Measurements from ENCODE around the gene HSPG2. TPM values are rescaled to one million over a fixed set of nuclear protein-coding genes. Genes with fewer than 3 reads are reported as not detected.
A peak's percentile ranks its signal among the peaks of the same experiment; 100 is the strongest.

HSPG2 gene
- total and polyA plus RNA-seq, 10 of the 15 experiments (the other 5 are each of a cell fraction or from before 2014, with no cell fraction given): 0.30 to 3.4 (median 0.73) TPM; not detected in 2

DNA sequence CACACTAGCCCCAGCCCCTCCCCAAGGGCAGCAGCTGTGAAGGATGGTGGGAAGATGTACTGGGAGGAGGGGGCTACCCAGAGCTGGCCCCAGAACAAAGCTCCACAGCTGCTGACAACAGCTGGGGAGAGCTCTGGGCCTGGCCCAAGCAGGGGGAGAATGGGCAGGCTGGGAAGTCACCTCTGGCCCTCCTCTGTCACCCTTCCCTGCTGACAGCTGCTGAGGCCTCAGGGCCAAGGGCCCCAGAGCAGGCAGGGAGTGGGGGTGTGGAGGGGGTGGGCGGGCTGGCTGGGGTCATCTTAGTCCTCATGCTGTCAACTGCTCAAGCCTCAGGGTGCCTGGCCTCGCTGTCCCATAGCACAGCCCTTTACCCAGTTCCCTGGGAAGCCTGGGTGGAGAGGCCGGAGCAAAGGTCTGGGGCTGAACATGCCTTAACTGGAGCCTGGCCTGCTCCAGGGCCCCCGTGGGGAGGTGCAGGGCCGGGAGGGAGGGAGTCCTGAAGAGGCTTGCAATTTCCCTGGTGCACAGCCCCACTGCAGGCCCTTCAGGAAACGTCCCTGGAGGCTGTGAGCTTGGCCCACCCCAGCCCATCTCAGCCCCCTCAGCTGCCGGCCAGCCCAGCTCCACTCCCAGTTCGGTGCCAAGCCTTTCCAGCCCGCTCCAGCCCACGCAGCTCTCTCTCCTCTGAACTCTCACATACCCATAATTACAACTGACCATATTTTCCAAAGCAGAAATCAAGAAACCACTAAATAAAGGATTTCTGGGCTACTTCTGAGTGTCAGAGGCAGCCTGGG, 25.7 kb downstream of the HSPG2 start:
- CTCF ChIA-PET: interaction anchor here (1.0 kb wide), 1 partner anchor 32 kb away, joined by 3 read pairs; no protein-coding TSS in a partner anchor
- 57% methylated on average over 7 of the region's 10 CpGs for WGBS (ENCODE audit: insufficient coverage, insufficient replicate concordance, low lambda C conversion rate, missing lambda C conversion rate)
- SMC1A ChIA-PET (ENCODE audit: uncharacterized antibody, unreplicated experiment): interaction anchor here (0.9 to 1.8 kb wide), 2 partner anchors 48 to 183 kb away, joined by 3 to 6 read pairs; no protein-coding TSS in a partner anchor
- no peak overlapping the region for H3K4me3 ChIP-seq
- DNase-seq (ENCODE audit: low read depth, low spot score) (no peak), FAIRE-seq (no peak), ATAC-seq (no peak; the same call in 2 of the 3 replicates)
- H2AFZ ChIP-seq (ENCODE audit: control insufficient read depth, low read depth, low read length): no peak overlapping the region
- RAD21 ChIA-PET (ENCODE audit: unreplicated experiment): interaction anchor here (0.6 to 0.8 kb wide), 2 partner anchors 25 to 202 kb away, joined by 3 read pairs; partner anchors contain the start of gene HSPG2
- no peaks in the 10 kb centered on the region for H4K20me1 ChIP-seq (ENCODE audit: control insufficient read depth, insufficient read depth)
- H3K79me2 ChIP-seq (ENCODE audit: control insufficient read depth, insufficient read depth, low read length): no peaks in the 10 kb centered on the region
- no peaks in the 10 kb centered on the region for H3K27me3 ChIP-seq (replicated peaks in 1 of 2; ENCODE audit: control insufficient read depth in 2 of 2, insufficient read depth in 2 of 2, low read length in 1 of 2)
- BruUV-seq (replicated peaks): no TSS peak
- H3K9ac ChIP-seq (ENCODE audit: control insufficient read depth, insufficient read depth, low read length): no peak overlapping the region
- intact Hi-C loops (cut with micrococcal nuclease; ENCODE audit: unreplicated experiment): no loop called here
- H3K27ac ChIP-seq (ENCODE audit: control insufficient read depth, insufficient read depth): no peak overlapping the region
- no peaks in the 10 kb centered on the region for H3K9me3 ChIP-seq (replicated peaks; ENCODE audit: control insufficient read depth, insufficient read depth, low read length)
- TF ChIP-seq NFIC (IDR thresholded peaks at IDR 0.05; ENCODE audit: low read depth, low read length): no peak
- TF ChIP-seq RBBP5 (conservative IDR thresholded peaks at IDR 0.05): no peak
- peak; percentile 54; the same call in 1 of the 2 replicates for TF ChIP-seq TCF12 (IDR thresholded peaks at IDR 0.05; ENCODE audit: low read depth, low read length)
- TF ChIP-seq RUNX3 (IDR thresholded peaks at IDR 0.05; ENCODE audit: low read length): no peak
- H3K4me2 ChIP-seq (ENCODE audit: control insufficient read depth, insufficient read depth): no peak overlapping the region
- POLR2A ChIA-PET: interaction anchor here (0.9 kb wide), 1 partner anchor 9 kb away, joined by 3 read pairs; no protein-coding TSS in a partner anchor
- peaks cover 12% of the 10 kb centered on the region for H3K4me1 ChIP-seq (ENCODE audit: control insufficient read depth, insufficient read depth, low read length)
- in situ Hi-C loops (cut with MboI): no loop called here
- H3K36me3 ChIP-seq (ENCODE audit: control insufficient read depth in 2 of 2, insufficient read depth in 2 of 2, low read length in 1 of 2): no peaks in the 10 kb centered on the region

DNA sequence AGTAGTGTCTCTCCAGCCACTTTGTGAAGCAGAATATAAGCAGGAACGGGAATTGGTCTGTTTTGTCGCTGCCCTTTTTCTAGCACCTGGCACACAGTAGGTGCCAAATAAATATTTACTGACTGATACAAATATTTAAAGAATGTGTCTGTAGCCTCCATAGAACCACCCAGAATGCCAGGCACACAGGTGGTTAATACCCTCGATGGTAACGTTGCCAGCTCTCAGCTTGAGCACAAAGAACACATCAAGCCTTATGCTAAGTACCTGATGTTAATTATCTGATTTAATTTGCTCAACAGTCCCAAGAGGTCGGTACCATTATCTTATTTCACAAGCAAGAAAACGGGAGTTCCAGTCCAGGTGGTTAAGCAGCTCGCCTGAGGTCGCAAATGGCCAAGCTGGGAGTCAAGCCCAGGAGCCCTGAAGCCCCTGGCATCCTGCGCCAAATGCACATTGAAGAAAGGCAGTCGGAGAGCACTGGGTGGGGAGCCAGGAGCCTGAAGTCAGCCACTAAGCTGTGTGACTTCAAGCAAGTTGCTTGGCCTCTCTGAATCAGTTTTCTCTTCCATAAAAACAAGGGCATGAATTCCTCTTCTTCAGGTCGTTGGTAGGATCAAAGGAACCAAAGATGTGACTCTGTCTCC, 26.4 kb downstream of the HSPG2 start:
- DNase-seq (ENCODE audit: low read depth, low spot score) (no peak), ATAC-seq (no peak), FAIRE-seq (no peak)
- 64% methylated on average over 11 of the region's 11 CpGs for WGBS (ENCODE audit: insufficient coverage, insufficient replicate concordance, low lambda C conversion rate, missing lambda C conversion rate)
- CTCF ChIA-PET: interaction anchor here (1.0 to 1.2 kb wide), 2 partner anchors 28 to 31 kb away, joined by 3 read pairs; no protein-coding TSS in a partner anchor
- Histone ChIP-seq H3K4me1 (ENCODE audit: control insufficient read depth, insufficient read depth, low read length) (peaks cover 12% of the 10 kb centered on the region), H3K27ac (ENCODE audit: control insufficient read depth, insufficient read depth) (no peak overlapping the region), H3K4me3 (no peak overlapping the region), H3K36me3 (ENCODE audit: control insufficient read depth in 2 of 2, insufficient read depth in 2 of 2, low read length in 1 of 2) (no peaks in the 10 kb centered on the region), H2AFZ (ENCODE audit: control insufficient read depth, low read depth, low read length) (no peak overlapping the region), H3K79me2 (ENCODE audit: control insufficient read depth, insufficient read depth, low read length) (no peaks in the 10 kb centered on the region), H3K27me3 (replicated peaks in 1 of 2; ENCODE audit: control insufficient read depth in 2 of 2, insufficient read depth in 2 of 2, low read length in 1 of 2) (no peaks in the 10 kb centered on the region), H4K20me1 (ENCODE audit: control insufficient read depth, insufficient read depth) (no peaks in the 10 kb centered on the region), H3K9me3 (replicated peaks; ENCODE audit: control insufficient read depth, insufficient read depth, low read length) (no peaks in the 10 kb centered on the region), H3K4me2 (ENCODE audit: control insufficient read depth, insufficient read depth) (no peak overlapping the region), H3K9ac (ENCODE audit: control insufficient read depth, insufficient read depth, low read length) (no peak overlapping the region)
- TF ChIP-seq SMARCA5 (IDR thresholded peaks at IDR 0.05) (peak; percentile 82), SMAD5 (IDR thresholded peaks at IDR 0.05; ENCODE audit: low read depth) (no peak)
- TF ChIP-seq, protein P1, sequence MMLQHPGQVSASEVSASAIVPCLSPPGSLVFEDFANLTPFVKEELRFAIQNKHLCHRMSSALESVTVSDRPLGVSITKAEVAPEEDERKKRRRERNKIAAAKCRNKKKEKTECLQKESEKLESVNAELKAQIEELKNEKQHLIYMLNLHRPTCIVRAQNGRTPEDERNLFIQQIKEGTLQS (IDR thresholded peaks at IDR 0.05; ENCODE audit: borderline replicate concordance, extremely low read depth, low read depth, low read length): no peak
- BruUV-seq (replicated peaks): no TSS peak
- intact Hi-C loops (cut with micrococcal nuclease; ENCODE audit: unreplicated experiment): no loop called here
- in situ Hi-C loops (cut with MboI): no loop called here
- POLR2A ChIA-PET: interaction anchor here (0.9 to 1.2 kb wide), 3 partner anchors 9 to 46 kb away, joined by 3 to 5 read pairs (median 3); no protein-coding TSS in a partner anchor
- SMC1A ChIA-PET (ENCODE audit: uncharacterized antibody, unreplicated experiment): interaction anchor here (1.8 to 1.9 kb wide), 2 partner anchors 28 to 182 kb away, joined by 5 to 6 read pairs; no protein-coding TSS in a partner anchor
- RAD21 ChIA-PET (ENCODE audit: unreplicated experiment): interaction anchor here (0.6 to 1.9 kb wide), 3 partner anchors 26 to 202 kb away, joined by 3 to 5 read pairs (median 3); partner anchors contain the start of gene HSPG2

All from GM12878 (cell line).